CD4-positive, alpha-beta T cell treated with Interleukin-2 at 100 ng/mL for 4 hours (primary cell): ENCODE measurements around the gene PCIF1.
"Not testable (repeated sequence)": the region's sequence is repeated elsewhere in the genome, so short reads cannot be mapped to it uniquely, and the experiment has no call there.

Experiments
- DNase-seq: peaks from one replicate; pipeline ENCODE4 v3.0.0-alpha.2; 2020; ENCODE audit warnings: low spot score

The PCIF1 gene

DNA sequence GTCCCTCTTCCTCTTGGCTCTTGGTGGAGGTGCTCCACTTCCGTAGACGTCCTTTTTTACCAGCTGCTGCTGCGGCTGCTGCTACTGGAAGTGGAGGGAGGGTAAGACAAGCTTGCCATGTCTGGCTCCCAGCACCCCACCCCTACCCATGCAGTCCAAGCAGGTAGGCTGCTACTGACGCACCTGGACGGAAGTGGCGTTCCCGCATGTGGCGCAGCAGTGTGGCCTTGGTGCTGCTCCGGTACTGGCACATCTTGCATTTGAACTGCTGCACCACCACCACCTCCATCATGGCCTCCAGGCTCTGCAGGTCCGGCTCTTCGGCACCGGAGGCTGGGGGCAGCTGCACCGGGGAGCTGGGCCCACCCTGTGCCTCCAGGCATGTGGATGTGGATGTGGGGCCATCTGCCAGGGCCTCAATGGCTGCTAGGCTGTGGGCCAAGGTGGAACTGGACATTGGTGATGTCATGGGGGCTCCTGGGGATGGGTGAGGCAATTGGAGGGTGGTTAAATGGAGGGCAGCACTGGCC, 33.1 kb downstream of the PCIF1 start:
- no peak for DNase-seq

DNA sequence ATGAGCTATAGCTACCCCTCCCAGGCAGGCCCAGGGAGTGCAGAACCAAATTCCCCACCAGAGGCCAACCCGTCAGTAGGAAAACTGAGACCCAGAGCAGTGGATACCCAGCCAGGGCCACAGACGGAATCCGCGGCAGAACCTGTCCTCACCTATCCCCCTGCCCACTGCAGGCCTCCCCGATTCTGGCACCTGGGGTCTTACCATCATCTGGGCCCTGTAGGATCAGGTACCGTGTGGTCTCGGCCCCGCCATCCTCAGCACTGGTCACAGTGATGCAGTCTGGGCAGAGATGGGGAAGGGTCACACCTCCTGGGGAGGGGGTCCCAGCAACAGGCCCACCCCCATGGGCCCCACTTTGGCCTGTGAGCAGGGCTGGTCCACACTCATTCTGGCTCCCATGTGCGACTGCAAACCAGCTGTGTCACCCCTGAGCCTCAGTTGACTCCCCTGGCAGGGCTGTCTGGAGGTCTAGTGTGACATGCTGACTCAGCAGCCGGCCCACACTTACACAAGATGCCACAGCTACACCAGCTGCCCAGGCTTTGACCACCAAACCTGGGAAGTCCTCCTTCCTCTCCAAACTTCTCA, 33.7 kb downstream of the PCIF1 start:
- no peak for DNase-seq

DNA sequence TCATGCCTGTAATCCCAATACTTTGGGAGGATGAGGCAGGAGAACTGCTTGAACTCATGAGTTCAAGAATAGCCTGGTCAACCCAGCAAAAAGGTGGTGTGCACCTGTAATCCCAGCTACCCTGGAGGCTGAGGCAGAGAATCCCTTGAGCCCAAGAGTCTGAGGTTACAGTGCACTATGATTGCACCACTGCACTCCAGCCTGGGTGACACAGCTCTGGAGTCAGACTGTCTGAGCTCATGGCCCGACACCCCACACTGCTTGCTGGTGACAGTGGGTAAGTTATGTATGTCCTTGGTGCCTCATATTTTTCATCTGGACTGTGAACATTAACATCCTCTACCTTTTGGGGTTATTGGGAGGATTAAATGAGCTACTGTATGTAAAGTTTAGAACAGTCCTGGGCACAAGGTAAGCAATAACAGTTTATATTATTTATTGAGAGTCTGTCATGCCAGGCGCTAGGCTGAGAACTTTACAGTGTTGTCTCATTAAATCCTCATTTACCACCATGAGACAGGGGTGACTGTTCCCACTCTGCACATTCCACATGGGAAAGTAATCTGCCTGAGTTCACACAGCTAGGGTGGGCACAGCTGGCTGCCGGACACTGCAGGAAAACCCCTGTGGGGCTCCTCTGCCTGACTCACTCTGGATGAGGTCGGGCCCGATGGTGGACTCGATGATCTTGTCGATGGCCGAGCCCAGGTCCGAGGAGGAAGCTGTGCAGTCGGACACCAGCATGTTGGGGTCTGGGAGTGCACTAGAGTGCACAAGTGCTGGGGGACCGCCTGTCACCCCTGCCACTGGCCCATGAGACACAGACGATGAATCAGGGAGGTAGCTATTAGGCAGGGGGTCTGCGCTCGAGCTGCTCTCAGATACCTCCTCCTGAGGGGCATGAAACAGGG, 34.6 kb downstream of the PCIF1 start:
- DNase-seq: no peak

DNA sequence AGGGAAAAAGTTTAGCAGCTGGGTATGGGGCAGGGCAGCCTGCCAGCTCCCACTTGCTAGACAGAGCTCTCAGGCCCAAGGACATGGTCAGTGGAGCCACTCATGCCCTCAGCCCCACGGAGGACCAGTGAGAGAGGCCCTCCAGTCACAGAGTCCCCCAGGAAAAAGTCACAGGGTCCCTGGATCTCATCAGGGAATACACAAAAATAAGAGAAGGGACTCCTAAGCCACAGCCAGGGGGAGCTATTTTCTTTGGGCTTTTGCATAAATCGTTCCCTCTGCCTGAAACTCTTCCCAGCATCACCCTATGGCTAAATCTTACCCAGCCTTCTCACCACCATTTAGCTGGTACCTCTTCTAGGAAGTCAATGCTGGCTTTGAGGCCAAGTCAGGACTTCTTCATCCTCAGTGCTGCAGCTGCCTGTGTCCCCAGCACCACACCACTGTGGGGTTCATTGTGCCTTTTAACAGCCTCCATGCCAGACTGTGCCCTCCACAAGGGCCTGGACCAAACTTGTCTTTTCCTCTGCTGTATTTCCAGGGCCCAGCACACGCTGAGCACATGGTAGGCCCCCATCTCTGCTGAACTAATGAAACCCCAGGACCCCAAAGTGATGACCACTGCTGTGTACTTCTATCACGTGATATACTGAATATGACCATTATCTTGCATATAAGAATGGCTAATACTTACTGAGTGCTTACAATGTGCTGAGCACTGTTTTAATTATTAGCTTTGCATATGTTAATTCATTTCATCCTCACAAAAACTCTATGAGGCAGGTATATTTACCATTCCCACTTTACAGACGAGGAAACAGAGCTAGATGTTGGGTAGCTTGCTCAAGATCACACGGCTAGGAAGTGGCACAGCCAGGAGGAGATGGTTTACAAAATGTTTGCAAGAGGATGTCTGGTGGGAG, 35.5 kb downstream of the PCIF1 start:
- DNase-seq: peak; percentile 34

GRCh38 chr20:45970646-45971424, 36.4 kb downstream of the PCIF1 start:
- DNase-seq: no peak

DNA sequence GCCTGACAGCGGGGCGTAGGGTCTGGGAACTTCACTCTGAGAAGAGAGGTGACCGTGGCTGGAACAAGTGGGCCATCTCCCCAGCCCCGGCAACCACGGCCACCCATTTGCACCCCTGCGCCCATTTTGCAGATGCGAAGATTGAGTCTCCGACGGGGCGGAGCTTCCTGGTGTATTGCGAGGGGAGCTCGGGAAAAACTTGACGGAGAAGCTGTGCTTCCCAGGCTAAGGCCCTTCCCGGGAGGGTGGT, 36.9 kb downstream of the PCIF1 start:
- DNase-seq: no peak

DNA sequence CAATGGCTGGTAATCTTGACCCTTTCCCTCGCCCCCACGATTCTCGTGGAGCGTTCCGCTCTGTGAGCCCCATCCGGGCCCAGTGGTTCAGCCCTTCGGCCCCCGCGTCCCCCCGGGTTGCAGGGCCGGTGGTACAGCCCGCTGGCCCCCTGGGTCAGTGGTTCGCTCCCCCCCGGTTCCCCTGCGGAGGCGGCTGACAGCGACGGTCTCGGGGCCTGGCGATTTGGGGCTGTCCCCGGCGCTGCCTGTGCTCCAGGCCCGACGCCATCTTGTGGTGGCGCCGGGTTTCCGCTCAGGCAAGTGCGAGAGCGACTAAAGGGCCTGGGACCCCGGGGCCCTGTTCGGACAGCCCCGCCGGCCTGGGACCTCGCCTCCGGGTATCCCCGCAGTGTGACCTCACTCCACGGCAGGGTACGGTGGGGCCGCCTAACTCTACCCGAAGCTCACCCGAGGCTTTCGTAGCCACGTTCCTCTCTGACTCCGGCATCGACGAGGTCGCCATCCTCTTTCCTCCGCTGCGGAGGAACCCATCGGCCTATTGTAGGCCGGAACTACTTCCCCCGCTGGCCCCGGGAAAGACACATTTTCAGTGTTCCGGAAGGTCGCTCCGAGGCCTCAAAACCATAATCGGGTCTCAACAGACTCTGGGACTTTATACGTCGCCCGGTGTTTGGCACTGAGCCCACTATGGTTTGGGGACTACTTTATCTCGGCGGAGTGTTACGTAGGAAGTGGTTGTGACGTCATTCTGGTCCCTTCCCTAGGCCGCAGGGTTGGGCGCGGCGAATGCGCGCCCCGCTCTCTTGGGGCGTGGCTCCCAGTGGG, 37.4 kb downstream of the PCIF1 start, which contains the start of gene ZNF335:
TSS of gene ZNF335 (minus strand) at position 529 of the 825 bp plus-strand sequence. CDS start 793 bp downstream, outside the sequence.
- peak; percentile 96 for DNase-seq

GRCh38 chr20:45972500-45973183, 38.2 kb downstream of the PCIF1 start:
- DNase-seq: no peak

GRCh38 chr20:45974896-45975565, 40.5 kb downstream of the PCIF1 start:
- no peak for DNase-seq

GRCh38 chr20:45975686-45976085, 41.2 kb downstream of the PCIF1 start:
- no peak for DNase-seq

- no peak for DNase-seq
These were observed 41.6 kb downstream of the PCIF1 start for GRCh38 chr20:45976086-45976485.

- DNase-seq: no peak
These were observed 46.8 kb downstream of the PCIF1 start for GRCh38 chr20:45981261-45981660.

DNA sequence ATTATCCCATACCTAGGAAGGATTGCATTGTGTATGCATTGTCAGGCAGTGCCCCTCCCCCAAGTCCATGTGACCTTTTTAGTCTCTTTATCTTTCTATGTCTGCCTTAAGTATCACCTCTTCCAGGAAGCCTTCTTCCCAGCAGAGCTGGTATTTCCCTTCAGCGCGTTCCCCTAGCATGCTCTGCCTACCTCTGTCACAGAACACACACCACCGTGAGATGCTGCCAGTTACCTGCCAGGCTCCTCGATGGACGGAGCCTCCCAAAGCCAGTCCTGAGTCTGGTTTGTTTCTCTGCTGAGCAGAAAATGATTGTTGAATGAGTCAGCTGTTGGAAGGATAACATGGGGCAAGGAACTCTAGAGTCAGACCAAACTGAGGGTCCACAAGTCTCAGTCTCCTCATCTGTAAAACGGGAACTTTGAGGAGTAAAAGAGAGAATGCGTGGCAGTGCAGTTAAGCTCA, 48.8 kb downstream of the PCIF1 start:
- DNase-seq: no peak

GRCh38 chr20:45985573-45985972, 51.1 kb downstream of the PCIF1 start:
- DNase-seq: no peak

DNA sequence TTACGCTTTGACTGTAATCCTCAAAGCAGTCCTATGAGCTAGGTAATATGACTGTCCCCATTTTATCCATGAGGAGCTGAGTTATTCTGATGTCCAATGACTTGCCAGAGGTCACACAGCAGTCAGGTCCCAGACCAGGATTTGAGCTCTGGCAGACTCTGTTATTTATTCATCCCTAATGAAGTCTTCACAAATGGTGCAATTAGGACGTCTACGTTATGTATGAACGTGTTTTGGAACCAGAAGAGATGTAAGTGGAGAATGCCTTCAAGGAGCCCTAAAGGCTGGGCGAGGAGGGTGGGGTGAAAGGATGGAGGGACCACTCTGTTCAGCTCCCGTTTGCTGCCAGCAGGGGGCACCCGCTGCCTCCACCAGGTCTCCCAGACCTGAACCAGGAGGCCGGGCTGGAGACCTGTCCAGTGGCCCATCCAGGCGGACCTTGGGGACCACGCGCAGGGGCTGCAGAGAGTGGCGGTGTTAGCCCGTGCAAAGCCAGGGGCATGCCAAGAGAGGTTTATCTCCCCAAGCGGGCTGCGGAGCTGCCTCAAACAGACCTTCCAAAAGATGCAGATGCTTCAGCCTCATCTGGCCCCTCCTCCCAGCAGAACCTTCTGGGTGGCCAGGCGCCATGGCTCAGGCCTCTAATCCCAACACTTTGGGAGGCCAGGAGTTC, 52.8 kb downstream of the PCIF1 start:
- DNase-seq: peak; percentile 73

- DNase-seq: not testable (repeated sequence)
These were observed 54.3 kb downstream of the PCIF1 start for GRCh38 chr20:45988830-45989229.

- DNase-seq: no peak
These were observed 57.1 kb downstream of the PCIF1 start for GRCh38 chr20:45991616-45992015.

DNA sequence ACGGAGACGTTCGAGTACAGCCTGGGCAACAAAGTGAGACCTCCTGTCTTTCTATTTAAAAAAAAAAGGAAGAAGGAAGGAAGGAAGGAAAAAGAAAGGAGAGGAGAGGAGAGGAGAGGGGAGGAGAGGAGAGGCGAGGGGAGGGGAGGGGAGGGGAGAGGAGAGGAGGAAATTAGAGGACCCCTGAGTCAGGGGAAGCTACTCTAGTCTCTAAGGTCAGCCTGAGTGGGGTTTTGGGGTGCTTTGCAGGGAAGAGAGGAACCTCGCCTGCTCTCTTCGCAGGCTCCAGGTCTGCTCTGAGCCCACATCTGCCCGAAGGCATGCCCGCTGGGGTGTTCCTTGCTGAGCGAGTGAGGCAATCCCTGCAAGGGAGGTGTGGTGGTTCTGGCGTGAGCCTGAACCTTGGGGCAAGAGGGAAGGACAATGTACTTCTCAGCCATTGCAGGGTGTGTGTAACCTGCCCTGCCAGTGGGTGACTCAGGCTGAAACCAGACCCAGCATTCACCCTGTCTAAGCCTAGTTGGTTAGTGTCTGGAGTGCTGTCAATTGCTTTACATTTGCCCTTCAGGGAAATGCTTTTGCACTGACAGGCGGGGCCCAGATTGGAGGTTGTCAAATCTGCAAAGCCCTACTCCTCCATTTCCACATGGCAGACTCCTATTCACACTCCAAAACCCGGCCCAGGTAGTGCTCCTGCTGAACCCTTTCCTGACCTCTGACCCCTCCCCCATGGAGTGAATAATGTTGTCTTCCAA, 58.9 kb downstream of the PCIF1 start:
- DNase-seq: no peak
